HepG2 (cell line): Measurements from ENCODE around the gene AP2B1. TPM values are rescaled to one million over a fixed set of nuclear protein-coding genes. Genes with fewer than 3 reads are reported as not detected.
A peak's percentile ranks its signal among the peaks of the same experiment; 100 is the strongest.

Experiments
- ATAC-seq: fragments of 200-7000 bp; cut with Tn5 transposase; 3 replicates; pipeline ENCODE4 v1.9.1; 2020; ENCODE audit warnings: mild to moderate bottlenecking, moderate library complexity
- BruUV-seq: library from RNA; stranded (reverse); fragments of 400-500 nt; replicated peaks from 2 replicates; lab custom pipeline; 2021; lab: Mats Ljungman, UMichigan
- CTCF ChIA-PET: fragments of 300-600 bp; formaldehyde crosslinking; extraction: SDS; loops from one replicate; lab custom pipeline; 2021; ENCODE audit warnings: low total read pairs, inconsistent platforms, low intra/inter-chr PET ratio; lab: Yijun Ruan, JAX
- POLR2A ChIA-PET: fragments of 350-600 bp; sonication (Branson Sonifier 250); formaldehyde crosslinking; loops from one replicate; lab custom pipeline; 2020; ENCODE audit warnings: antibody characterized with exemption, inconsistent platforms; lab: Yijun Ruan, JAX
- DNase-seq: peaks from one replicate; pipeline ENCODE4 v3.0.0-alpha.2; 2015; ENCODE audit warnings: low spot score
- FAIRE-seq: peaks from 3 replicates; lab custom pipeline; 2011; peaks lifted over from hg19 to GRCh38; lab: Jason Lieb, UNC
- H2AFZ ChIP-seq: one replicate; pipeline ENCODE4 v1.6.1; 2011; ENCODE audit warnings: low read length, inconsistent platforms
- H3K27ac ChIP-seq: fragments of 300-600 bp; 3 replicates; pipeline ENCODE4 v1.8.0; 2011; ENCODE audit warnings: mixed run types, mild to moderate bottlenecking, mixed read lengths, low read length, inconsistent platforms; ENCODE audit not compliant: insufficient read depth; ENCODE audit errors: extremely low read length
- H3K27me3 ChIP-seq, 2 experiments: fragments of 200-600 bp in 1 of 2; 2 replicates in 1 of 2; 3 replicates in 1 of 2; pipeline versions ENCODE4 v1.6.0 to v1.8.0; 2011; ENCODE audit warnings: low read length in 2 of 2, mild to moderate bottlenecking in 2 of 2, moderate library complexity in 2 of 2, inconsistent platforms in 1 of 2; ENCODE audit not compliant: insufficient read depth in 2 of 2, control insufficient read depth in 1 of 2
- H3K36me3 ChIP-seq, 2 experiments: fragments of 200-600 bp in 1 of 2; replicated peaks in 1 of 2; 2 replicates in 1 of 2; 3 replicates in 1 of 2; pipeline versions ENCODE4 v1.5.1 to v1.8.0; 2011; ENCODE audit warnings: low read length in 2 of 2, inconsistent platforms in 1 of 2; ENCODE audit not compliant: insufficient read depth in 2 of 2, control insufficient read depth in 1 of 2
- H3K4me1 ChIP-seq: 2 replicates; pipeline ENCODE4 v1.5.1; 2012; ENCODE audit warnings: low read length, inconsistent platforms; ENCODE audit not compliant: insufficient read depth
- H3K4me2 ChIP-seq: 2 replicates; pipeline ENCODE4 v1.6.0; 2011; ENCODE audit warnings: low read depth, low read length, inconsistent platforms
- H3K4me3 ChIP-seq, 3 experiments: fragments of 200-600 bp in 1 of 3; sonication (generic), shearing (Covaris generic) in 1 of 3; replicated peaks in 1 of 3; 2 replicates each; pipeline ENCODE4 v1.5.1; 2011 to 2016; ENCODE audit warnings: low read length in 3 of 3, inconsistent platforms in 2 of 3, low read depth in 2 of 3, mild to moderate bottlenecking in 2 of 3, control low read depth in 1 of 3, mixed read lengths in 1 of 3; ENCODE audit not compliant: insufficient read depth in 1 of 3
- H3K79me2 ChIP-seq: one replicate; pipeline ENCODE4 v1.6.1; 2011; ENCODE audit warnings: low read length, inconsistent platforms; ENCODE audit not compliant: insufficient read depth
- H3K9ac ChIP-seq: 2 replicates; pipeline ENCODE4 v1.6.0; 2011; ENCODE audit warnings: mild to moderate bottlenecking, low read depth, low read length, inconsistent platforms; ENCODE audit not compliant: insufficient read depth
- H3K9me3 ChIP-seq: 2 replicates; pipeline ENCODE4 v1.5.1; 2012; ENCODE audit warnings: mild to moderate bottlenecking, low read length
- H4K20me1 ChIP-seq: 2 replicates; pipeline ENCODE4 v1.6.0; 2011; ENCODE audit warnings: inconsistent platforms, mild to moderate bottlenecking, low read length, moderate library complexity; ENCODE audit not compliant: insufficient read depth
- CTCF ChIP-seq: sonication (generic); formaldehyde crosslinking; IDR thresholded peaks from 2 replicates; pipeline ENCODE4 v1.5.0; 2020; ENCODE audit warnings: mild to moderate bottlenecking, missing genetic modification reagents, moderate library complexity
- FIP1L1 ChIP-seq: fragments of 200-400 bp; formaldehyde crosslinking; IDR thresholded peaks from 2 replicates; pipeline ENCODE4 v1.6.1; 2018; ENCODE audit warnings: low read depth, mild to moderate bottlenecking, low read length, moderate library complexity, borderline replicate concordance; ENCODE audit not compliant: insufficient read depth
- HIVEP1 ChIP-seq: sonication (generic); formaldehyde crosslinking; IDR thresholded peaks from 2 replicates; pipeline ENCODE4 v1.4.0; 2020; ENCODE audit warnings: mild to moderate bottlenecking, missing genetic modification reagents
- HOXA3 ChIP-seq: sonication (generic); formaldehyde crosslinking; IDR thresholded peaks from 2 replicates; pipeline ENCODE4 v1.5.0; 2020; ENCODE audit warnings: missing genetic modification reagents
- MED8 ChIP-seq: sonication (generic); formaldehyde crosslinking; IDR thresholded peaks from 2 replicates; pipeline ENCODE4 v1.8.1; 2023; ENCODE audit warnings: mild to moderate bottlenecking, missing genetic modification reagents; ENCODE audit not compliant: insufficient replicate concordance
- NFE2 ChIP-seq: sonication (generic); formaldehyde crosslinking; IDR thresholded peaks from 2 replicates; pipeline ENCODE4 v1.4.0; 2020; ENCODE audit warnings: missing genetic modification reagents
- ZBTB46 ChIP-seq: sonication (generic); formaldehyde crosslinking; IDR thresholded peaks from 2 replicates; pipeline ENCODE4 v1.4.0; 2020; ENCODE audit warnings: mild to moderate bottlenecking, missing genetic modification reagents, borderline replicate concordance
- ZHX1 ChIP-seq: sonication (generic); formaldehyde crosslinking; IDR thresholded peaks from 2 replicates; pipeline ENCODE4 v1.8.1; 2022; ENCODE audit warnings: low read depth, mild to moderate bottlenecking, missing genetic modification reagents
- ZMYM4 ChIP-seq: sonication (generic); formaldehyde crosslinking; IDR thresholded peaks from 2 replicates; pipeline ENCODE4 v1.8.1; 2023; ENCODE audit warnings: mild to moderate bottlenecking, missing genetic modification reagents
- ZNF10 ChIP-seq: sonication (generic); formaldehyde crosslinking; IDR thresholded peaks from 2 replicates; pipeline ENCODE4 v1.4.0; 2020; ENCODE audit warnings: mild to moderate bottlenecking, low read depth, missing genetic modification reagents, borderline replicate concordance
- WGBS: methylation state at CpG from one replicate; pipeline ENCODE4 v1.1.6; 2017; ENCODE audit warnings: low lambda C conversion rate; 5-methylcytosine and 5-hydroxymethylcytosine counted together
- in situ Hi-C: cut with HindIII; loops from 2 replicates; pipeline ENCODE4 v1.10.0; 2017; ENCODE audit warnings: low pct_unique_long_range_greater_than_20kb; ENCODE audit not compliant: extremely low pct_ligation_motif_present
- intact Hi-C: fragments of 100-400 bp; cut with micrococcal nuclease; formaldehyde crosslinking; loops from one replicate; pipeline ENCODE4 v1.10.0; 2022; ENCODE audit not compliant: unreplicated experiment
- polyA plus RNA-seq, 8 experiments: library from polyadenylated mRNA; depleted of rRNA in 3 of 8; stranded (reverse) in 7 of 8; unstranded in 1 of 8; fragments of >200 nt; fragmentation: Illumina TruSeq in 4 of 8; extraction: Trizol in 4 of 8; gene quantifications; 2 replicates each; pipeline versions ENCODE4 v1.2.1 to v1.2.3, GENCODE V29; 2011 to 2016; ENCODE audit warnings: low read depth in 4 of 8, missing spikeins in 1 of 8, mixed read lengths in 1 of 8; ENCODE audit not compliant: insufficient read depth in 1 of 8
- total RNA-seq, 5 experiments: library from RNA; depleted of rRNA; stranded (reverse); fragments of >200 nt; fragmentation: Illumina TruSeq; extraction: Trizol; gene quantifications; 2 replicates each; pipeline ENCODE4 v1.2.3, GENCODE V29; 2016; ENCODE audit warnings: low read depth in 1 of 5

AP2B1 gene
- total and polyA plus RNA-seq, 2 of the 13 experiments (the other 11 are each of a cell fraction or from before 2014, with no cell fraction given): 23.8 to 71.3 TPM

- H3K36me3 ChIP-seq: no peaks in the 10 kb centered on the region
- in situ Hi-C loops: no loop called here
- CTCF ChIA-PET: no interaction called here
- no peak overlapping the region for H2AFZ ChIP-seq
- FAIRE-seq (no peak), ATAC-seq (no peak)
- H3K9ac ChIP-seq: no peak overlapping the region
- H3K4me2 ChIP-seq: no peak overlapping the region
- intact Hi-C loops: no loop called here
- H3K27me3 ChIP-seq: peaks cover 4 to 54% of the 10 kb centered on the region in 2 experiments; a peak in 3 of 5 replicates
- BruUV-seq: no TSS peak
- TF ChIP-seq NFE2 (no peak), ZMYM4 (CRISPR knock-in tag) (no peak), ZBTB46 (no peak), ZNF10 (CRISPR knock-in tag) (no peak), MED8 (CRISPR knock-in tag) (no peak)
- TF ChIP-seq, all 625 proteins: peak for 0
- Histone ChIP-seq H3K27ac (no peak overlapping the region), H4K20me1 (no peaks in the 10 kb centered on the region), H3K9me3 (no peaks in the 10 kb centered on the region), H3K4me3 (no peak overlapping the region), H3K79me2 (no peaks in the 10 kb centered on the region), H3K4me1 (peaks cover 12% of the 10 kb centered on the region)
- POLR2A ChIA-PET: no interaction called here
- 16% methylated on average over 2 of the region's 2 CpGs for WGBS
- DNase-seq: no peak
These were observed 181.7 kb downstream of the AP2B1 start for GRCh38 chr17:35768797-35769196.

- no peak for FAIRE-seq
- Histone ChIP-seq H3K4me2 (no peak overlapping the region), H3K36me3 (no peaks in the 10 kb centered on the region), H3K79me2 (no peaks in the 10 kb centered on the region), H3K9ac (no peak overlapping the region), H3K9me3 (no peaks in the 10 kb centered on the region), H3K4me1 (peaks cover 4% of the 10 kb centered on the region), H3K4me3 (no peak overlapping the region), H3K27me3 (peaks cover 4 to 66% of the 10 kb centered on the region in 2 experiments; a peak in 3 of 5 replicates), H4K20me1 (no peaks in the 10 kb centered on the region), H2AFZ (no peak overlapping the region), H3K27ac (no peak overlapping the region)
- intact Hi-C loops (no loop called here), in situ Hi-C loops (no loop called here)
- POLR2A ChIA-PET: no interaction called here
- DNase-seq: no peak
- BruUV-seq: no TSS peak
- CTCF ChIA-PET: no interaction called here
- 78% methylated on average over 41 of the region's 48 CpGs for WGBS
- no peak for ATAC-seq
- TF ChIP-seq HOXA3 (CRISPR knock-in tag) (0 out of 2 replicates have a peak, but pooled peaks have one; percentile 15), HIVEP1 (CRISPR knock-in tag) (no peak), CTCF (CRISPR knock-in tag) (peak; percentile 42), ZHX1 (CRISPR knock-in tag) (0 out of 2 replicates have a peak, but pooled peaks have one; percentile 38), FIP1L1 (no peak)
These were observed 182.9 kb downstream of the AP2B1 start for GRCh38 chr17:35769895-35770486.
